Heart right ventricle (tissue), 16 donors: ENCODE measurements around the gene GTF3A. TPM values are rescaled to one million over a fixed set of nuclear protein-coding genes. Genes with fewer than 3 reads are reported as not detected.

ENCODE experiments used
- ATAC-seq, 8 donors: fragments of 200-7000 bp; cut with Tn5 transposase; one replicate each; pipeline ENCODE4 v1.9.1; 2020; ENCODE audit warnings: mild to moderate bottlenecking in 8 of 8, moderate library complexity in 8 of 8, moderate number of reproducible peaks in 1 of 8
- DNase-seq, 2 donors: peaks; one replicate each; pipeline ENCODE4 v3.0.0-alpha.2; 2020
- H3K27ac ChIP-seq, 10 donors: fragments of 200-600 bp; sonication (generic) in 2 of 10; one replicate each; pipeline versions ENCODE4 v1.5.0 to v1.8.0; 2020 to 2022; ENCODE audit warnings: mild to moderate bottlenecking in 3 of 10
- H3K27me3 ChIP-seq, 7 donors: fragments of 200-600 bp; one replicate each; pipeline ENCODE4 v1.8.0; 2021 to 2022; ENCODE audit warnings: mild to moderate bottlenecking in 2 of 7
- H3K36me3 ChIP-seq, 9 donors: fragments of 200-600 bp; sonication (generic) in 1 of 9; one replicate each; pipeline versions ENCODE4 v1.5.0 to v1.8.0; 2020 to 2022; ENCODE audit warnings: mild to moderate bottlenecking in 2 of 9
- H3K4me1 ChIP-seq, 9 donors: fragments of 200-600 bp; sonication (generic) in 1 of 9; one replicate each; pipeline versions ENCODE4 v1.5.0 to v1.8.0; 2020 to 2022; ENCODE audit warnings: mild to moderate bottlenecking in 4 of 9
- H3K4me3 ChIP-seq, 10 donors: fragments of 200-600 bp; sonication (generic) in 2 of 10; one replicate each; pipeline versions ENCODE4 v1.5.0 to v1.8.0; 2020 to 2022; ENCODE audit warnings: mild to moderate bottlenecking in 7 of 10, moderate library complexity in 2 of 10
- H3K9me3 ChIP-seq, 11 donors: fragments of 200-600 bp in 10 of 11; sonication (generic) in 2 of 11; one replicate each; pipeline versions ENCODE4 v1.5.0 to v1.8.0; 2013 to 2022; ENCODE audit warnings: mild to moderate bottlenecking in 2 of 11, control low read depth in 1 of 11, moderate library complexity in 1 of 11
- WGBS, 2 donors: extraction: QIAGEN DNeasy Blood & Tissue Kit; methylation state at CpG; one replicate each; pipeline ENCODE4 v1.1.7; 2013; ENCODE audit warnings: inconsistent platforms in 1 of 2; 5-methylcytosine and 5-hydroxymethylcytosine counted together
- intact Hi-C, 10 donors: fragments of 100-400 bp; cut with DNase I; formaldehyde crosslinking; loops; one replicate each; pipeline versions ENCODE4 v1.11.1 to v1.14.2; 2022
- polyA plus RNA-seq, 2 donors: library from polyadenylated mRNA; stranded (reverse); fragments of 200-250 nt; gene quantifications; one replicate each; pipeline ENCODE4 v1.2.3, GENCODE V29; 2013
- total RNA-seq, 10 donors: library from RNA; stranded (reverse); fragmentation: NEBNext Ultra II Directional in 3 of 10; extraction: Animal tissue kit (Norgen Biotek cat#: 25700) in 3 of 10; gene quantifications; one replicate each; pipeline versions ENCODE4 v1.2.1 to v1.2.4, GENCODE V29; 2021 to 2023
- TF ChIP-seq, protein P1 (sequence below), 9 donors: fragments of 200-600 bp; sonication (generic) in 2 of 9; IDR thresholded peaks; one replicate each; pipeline versions ENCODE4 v1.5.0 to v1.8.0; 2021 to 2022; ENCODE audit warnings: antibody characterized with exemption in 9 of 9, mild to moderate bottlenecking in 5 of 9, moderate library complexity in 1 of 9
- donor health status: Arrhythmogenic right ventricular cardiomyopathy.
- donor health status: ischemic (EF 13 %, LVEDD 7.1; RV severe dilation, severe dysfunction).
- donor health status: healthy with polysubstance abuse.
- donor health status: DM: no; HTN: yes; CAD: no.
- donor health status: DM: no; HTN: no; CAD: no.
- donor health status: ischemic (EF 25% LVEDD 6.9; RV normal size, moderate dysfunction).
- donor health status: ischemic (EF 25% LVEDD 5.7; RV mildly dilated, moderate dysfunction).
- donor health status: healthy.
- donor health status: DM: yes; HTN: yes; CAD: no.
- donor health status: Ischemic cardiomyopathy.
- donor health status: ischemic (EF 35%, LVEDD 5.7; RV mildly dilated, moderate dysfunction).
- donor health status: nonischemic (EF 11% LVEDD 7.7; RV severe dilation, severe dysfunction).
- donor health status: DM: yes; HTN: yes; CAD: no.
- donor health status: PGD.
- donor health status: ischemic (EF 29% LVEDD 5.4; RV normal size, mild dysfunction).
- donor health status: nonischemic (EF 23%, LVEDD 6.1; RV moderate dilation, normal function).

The GTF3A gene
- total and polyA plus RNA-seq, 12 donors, result 137 to 848 (median 175) TPM

DNA sequence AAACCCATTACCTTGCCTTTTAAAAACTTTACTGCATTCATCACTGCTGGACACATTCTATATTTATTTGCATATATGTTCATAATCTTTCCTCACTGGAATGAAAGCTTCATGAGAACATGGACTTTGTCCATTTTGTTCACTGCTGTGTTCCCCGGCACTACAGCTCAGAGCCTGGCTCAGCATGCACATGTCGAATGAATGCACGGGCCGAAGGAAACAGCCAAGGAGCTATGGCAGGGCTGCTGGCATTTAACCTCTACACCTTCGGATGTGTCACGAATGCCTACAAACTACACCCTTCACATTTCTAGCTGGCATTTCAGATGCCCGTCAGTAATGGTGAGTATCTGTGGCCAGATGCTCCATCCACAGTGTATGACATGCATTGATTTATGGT, 18.4 kb downstream of the GTF3A start:
- H3K9me3 ChIP-seq, result no peaks in the 10 kb centered on the region
- DNase-seq (no peak), ATAC-seq (no peak)
- intact Hi-C loops, result no loop called here
- no peaks in the 10 kb centered on the region for H3K27me3 ChIP-seq
- H3K4me3 ChIP-seq, result no peak overlapping the region
- TF ChIP-seq, protein P1, sequence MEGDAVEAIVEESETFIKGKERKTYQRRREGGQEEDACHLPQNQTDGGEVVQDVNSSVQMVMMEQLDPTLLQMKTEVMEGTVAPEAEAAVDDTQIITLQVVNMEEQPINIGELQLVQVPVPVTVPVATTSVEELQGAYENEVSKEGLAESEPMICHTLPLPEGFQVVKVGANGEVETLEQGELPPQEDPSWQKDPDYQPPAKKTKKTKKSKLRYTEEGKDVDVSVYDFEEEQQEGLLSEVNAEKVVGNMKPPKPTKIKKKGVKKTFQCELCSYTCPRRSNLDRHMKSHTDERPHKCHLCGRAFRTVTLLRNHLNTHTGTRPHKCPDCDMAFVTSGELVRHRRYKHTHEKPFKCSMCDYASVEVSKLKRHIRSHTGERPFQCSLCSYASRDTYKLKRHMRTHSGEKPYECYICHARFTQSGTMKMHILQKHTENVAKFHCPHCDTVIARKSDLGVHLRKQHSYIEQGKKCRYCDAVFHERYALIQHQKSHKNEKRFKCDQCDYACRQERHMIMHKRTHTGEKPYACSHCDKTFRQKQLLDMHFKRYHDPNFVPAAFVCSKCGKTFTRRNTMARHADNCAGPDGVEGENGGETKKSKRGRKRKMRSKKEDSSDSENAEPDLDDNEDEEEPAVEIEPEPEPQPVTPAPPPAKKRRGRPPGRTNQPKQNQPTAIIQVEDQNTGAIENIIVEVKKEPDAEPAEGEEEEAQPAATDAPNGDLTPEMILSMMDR (IDR thresholded peaks at IDR 0.05), result no peak
- WGBS, 2 donors, result 89 to 93% methylated on average over 7 of the region's 7 CpGs
- peaks cover 0 to 75% (median 10%) of the 10 kb centered on the region in 9 donors for H3K36me3 ChIP-seq
- no peak overlapping the region for H3K27ac ChIP-seq
- H3K4me1 ChIP-seq, result peaks cover 0 to 49% (median 32%) of the 10 kb centered on the region in 9 donors

DNA sequence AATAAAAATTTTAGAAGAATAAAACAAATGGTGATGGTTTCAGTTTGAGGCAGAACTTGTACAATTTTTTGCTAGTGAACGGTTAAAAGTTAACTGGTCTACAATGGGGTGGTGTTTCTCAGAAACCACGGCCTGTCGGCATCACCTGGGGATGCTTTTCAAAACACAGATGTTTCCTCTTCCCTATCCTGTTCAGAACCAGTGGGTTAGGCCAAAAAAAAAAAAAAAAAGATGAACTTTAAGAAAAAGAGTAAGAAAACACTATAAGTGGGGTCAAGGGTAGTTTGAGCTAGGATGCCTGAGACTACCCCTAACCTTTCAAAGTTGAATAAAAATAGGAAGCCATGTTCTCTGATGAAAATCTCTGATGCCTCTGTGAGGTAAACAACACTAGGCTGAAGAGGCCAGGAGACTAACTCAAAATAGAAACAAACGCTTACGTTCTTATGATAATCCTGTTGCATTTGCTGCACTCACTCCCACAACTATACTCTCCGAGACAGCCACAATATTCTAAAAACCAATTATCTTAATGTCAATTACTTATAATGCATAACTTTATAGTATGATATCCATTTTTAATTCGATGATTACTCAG, 22.7 kb downstream of the GTF3A start:
- peak overlapping the region in 7 of 10 donors; percentile 4 to 94 (median 67) for H3K4me3 ChIP-seq
- TF ChIP-seq, protein P1 (IDR thresholded peaks at IDR 0.05), result no peak

DNA sequence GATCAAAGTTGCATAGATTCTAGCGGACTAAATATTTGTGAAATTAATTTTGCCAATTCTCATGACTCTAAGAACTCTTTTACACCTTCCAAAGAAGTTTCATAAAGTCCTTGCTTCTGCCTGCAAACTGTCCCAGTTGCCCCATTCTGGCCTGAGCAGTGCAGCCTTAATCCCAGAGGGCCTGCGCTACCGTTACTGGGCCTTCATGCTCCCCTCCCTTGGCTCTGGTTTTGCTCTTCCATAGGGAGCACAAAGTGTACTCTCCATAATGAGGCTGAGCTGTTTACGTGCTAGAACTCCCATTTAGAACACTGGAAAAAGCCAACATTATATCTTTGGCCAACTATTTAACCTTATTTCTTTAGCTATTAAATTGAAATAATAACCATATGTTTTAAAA, 23.9 kb downstream of the GTF3A start:
- no peaks in the 10 kb centered on the region for H3K27me3 ChIP-seq
- intact Hi-C loops, result no loop called here
- H3K4me1 ChIP-seq, result peaks cover 0 to 62% (median 49%) of the 10 kb centered on the region in 9 donors
- H3K36me3 ChIP-seq, result peaks cover 0 to 20% (median 0%) of the 10 kb centered on the region in 9 donors
- TF ChIP-seq, protein P1 (IDR thresholded peaks at IDR 0.05), result no peak
- H3K9me3 ChIP-seq, result no peaks in the 10 kb centered on the region
- peak overlapping the region in 8 of 10 donors; percentile 1 to 94 (median 84) for H3K4me3 ChIP-seq
- 28 to 33% methylated on average over 4 of the region's 4 CpGs for WGBS, 2 donors
- ATAC-seq (peak in 1 of 8 donors; percentile 71), DNase-seq (peak in 1 of 2 donors; percentile 33)
- peak overlapping the region; percentile 97 to 100 (median 99) for H3K27ac ChIP-seq

More for the DNA sequence above, 22.7 kb downstream of the GTF3A start:
- intact Hi-C loops, result loop anchor here in 1 of 10 donors (2.0 kb wide), 1 partner anchor 22 kb away; the partner anchor contains the start of gene GTF3A
- Histone ChIP-seq H3K9me3 (no peaks in the 10 kb centered on the region), H3K27me3 (no peaks in the 10 kb centered on the region), H3K4me1 (peaks cover 0 to 68% (median 50%) of the 10 kb centered on the region in 9 donors), H3K36me3 (peaks cover 0 to 32% (median 3%) of the 10 kb centered on the region in 9 donors), H3K27ac (peak overlapping the region; percentile 51 to 100 (median 99))
- DNase-seq (no peak), ATAC-seq (peak in 4 of 8 donors; percentile 12 to 34 (median 16))
- WGBS, 2 donors, result 31 to 34% methylated on average over 7 of the region's 7 CpGs

DNA sequence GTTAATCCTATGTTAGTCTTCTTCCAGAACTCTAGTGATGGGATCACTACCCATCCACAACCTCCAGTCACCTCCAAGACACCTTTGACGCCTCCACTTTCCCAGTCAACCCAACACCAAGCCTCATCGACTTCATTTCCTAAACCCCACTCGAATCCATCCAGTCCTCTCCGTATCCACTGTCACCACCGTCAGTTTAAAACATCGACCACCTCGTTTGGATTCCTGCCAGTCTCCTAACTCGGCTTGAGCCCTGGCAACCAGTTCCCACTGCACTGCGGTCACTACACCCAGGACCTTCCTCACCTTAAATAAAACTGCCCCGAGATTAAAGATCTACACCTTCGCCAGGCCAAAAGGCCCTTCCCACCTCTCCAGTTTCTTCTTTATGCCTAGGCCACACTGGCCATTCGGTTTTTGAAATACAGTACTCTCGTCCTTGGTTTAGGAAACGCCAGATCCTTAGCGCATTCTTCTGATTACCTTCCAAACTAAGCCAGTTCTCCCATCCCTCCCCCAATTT, 24.7 kb downstream of the GTF3A start:
- DNase-seq (no peak), ATAC-seq (no peak)
- TF ChIP-seq, protein P1 (IDR thresholded peaks at IDR 0.05), result no peak
- 41 to 43% methylated on average over 15 of the region's 15 CpGs for WGBS, 2 donors
- intact Hi-C loops, result no loop called here
- H3K4me1 ChIP-seq, result peaks cover 0 to 60% (median 49%) of the 10 kb centered on the region in 9 donors
- no peaks in the 10 kb centered on the region for H3K9me3 ChIP-seq
- H3K4me3 ChIP-seq, result peak overlapping the region; percentile 67 to 94 (median 87)
- peaks cover 0 to 13% (median 0%) of the 10 kb centered on the region in 9 donors for H3K36me3 ChIP-seq
- peak overlapping the region; percentile 97 to 100 (median 99) for H3K27ac ChIP-seq
- H3K27me3 ChIP-seq, result no peaks in the 10 kb centered on the region
